Measurements from ENCODE around the gene GON4L. TPM values are rescaled to one million over a fixed set of nuclear protein-coding genes. Genes with fewer than 3 reads are reported as not detected.

GON4L gene
- polyA plus RNA-seq, 1 of the 3 experiments (the other 2 are of a cell fraction): 16.5 TPM

- TF ChIP-seq YY1 (IDR thresholded peaks at IDR 0.05; ENCODE audit: low read depth) (no peak), SIN3A (IDR thresholded peaks at IDR 0.05; ENCODE audit: borderline replicate concordance, low read depth, low read length) (no peak), FOXM1 (IDR thresholded peaks at IDR 0.05; ENCODE audit: low read depth) (no peak), GABPA (IDR thresholded peaks at IDR 0.05; ENCODE audit: low read depth) (no peak), JUND (IDR thresholded peaks at IDR 0.05) (no peak)
- TF ChIP-seq, protein P1, sequence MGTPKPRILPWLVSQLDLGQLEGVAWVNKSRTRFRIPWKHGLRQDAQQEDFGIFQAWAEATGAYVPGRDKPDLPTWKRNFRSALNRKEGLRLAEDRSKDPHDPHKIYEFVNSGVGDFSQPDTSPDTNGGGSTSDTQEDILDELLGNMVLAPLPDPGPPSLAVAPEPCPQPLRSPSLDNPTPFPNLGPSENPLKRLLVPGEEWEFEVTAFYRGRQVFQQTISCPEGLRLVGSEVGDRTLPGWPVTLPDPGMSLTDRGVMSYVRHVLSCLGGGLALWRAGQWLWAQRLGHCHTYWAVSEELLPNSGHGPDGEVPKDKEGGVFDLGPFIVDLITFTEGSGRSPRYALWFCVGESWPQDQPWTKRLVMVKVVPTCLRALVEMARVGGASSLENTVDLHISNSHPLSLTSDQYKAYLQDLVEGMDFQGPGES (IDR thresholded peaks at IDR 0.05; ENCODE audit: low read depth, low read length): no peak
These were observed 12.1 kb downstream of the GON4L start (continued) for GRCh38 chr1:155844860-155845421.

DNA sequence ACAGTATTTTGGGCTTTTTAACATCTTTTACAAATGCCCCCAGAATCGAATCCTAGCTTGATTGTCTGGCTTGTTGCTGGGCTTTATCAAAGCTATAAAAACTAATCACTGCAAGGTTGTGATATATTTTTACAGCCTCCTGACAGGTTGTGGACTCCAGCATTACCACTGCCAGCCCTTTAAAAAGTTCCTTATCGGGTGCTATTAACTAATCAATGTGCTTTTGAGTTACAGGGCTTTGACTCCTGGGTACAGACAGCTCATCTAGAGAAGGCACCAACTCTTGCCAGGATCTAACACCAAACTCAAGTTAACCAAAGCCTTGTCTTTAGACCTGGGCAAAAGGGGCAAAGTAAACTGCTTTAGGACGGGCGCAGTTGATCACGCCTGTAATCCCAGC is 16.6 kb downstream of the GON4L start:
- Histone ChIP-seq H3K27ac (ENCODE audit: low read depth in 2 of 2, low read length in 1 of 2) (no peak overlapping the region), H3K9me2 (no peaks in the 10 kb centered on the region), H3F3A (replicated peaks; ENCODE audit: insufficient read depth) (peaks cover 5% of the 10 kb centered on the region), H3K9ac (no peak overlapping the region), H4K20me1 (ENCODE audit: insufficient read depth) (peaks cover 9% of the 10 kb centered on the region), H3K9me3 (no peaks in the 10 kb centered on the region), H3K4me3 (ENCODE audit: low read depth in 2 of 2, low read length in 1 of 2) (no peak overlapping the region), H2AFZ (ENCODE audit: low read depth) (no peak overlapping the region), H3K79me2 (ENCODE audit: insufficient read depth) (peaks cover 97% of the 10 kb centered on the region), H3K4me1 (ENCODE audit: control insufficient read depth in 1 of 2, insufficient read depth in 2 of 2, low read depth in 1 of 2, low read length in 1 of 2) (no peaks in the 10 kb centered on the region; a peak in 1 of 4 replicates), H3K36me3 (replicated peaks in 1 of 2; ENCODE audit: control insufficient read depth in 1 of 2, insufficient read depth in 2 of 2, low read length in 1 of 2) (peaks cover 31 to 41% of the 10 kb centered on the region in 2 experiments), H3K4me2 (no peak overlapping the region), H3K27me3 (ENCODE audit: insufficient read depth) (no peaks in the 10 kb centered on the region)
- POLR2A ChIA-PET: no interaction called here
- TF ChIP-seq JUND (IDR thresholded peaks at IDR 0.05) (no peak), FOXM1 (IDR thresholded peaks at IDR 0.05; ENCODE audit: low read depth) (no peak), YY1 (IDR thresholded peaks at IDR 0.05; ENCODE audit: low read depth) (no peak), EZH2phosphoT487 (IDR thresholded peaks at IDR 0.05; ENCODE audit: borderline replicate concordance, low read depth) (no peak), NFIC (IDR thresholded peaks at IDR 0.05; ENCODE audit: borderline replicate concordance) (no peak), PBX3 (IDR thresholded peaks at IDR 0.05) (no peak), TEAD4 (IDR thresholded peaks at IDR 0.05; ENCODE audit: borderline replicate concordance, insufficient read depth) (no peak), NRF1 (IDR thresholded peaks at IDR 0.05; ENCODE audit: low read depth, low read length) (no peak), MXI1 (IDR thresholded peaks at IDR 0.05; ENCODE audit: low read depth, low read length) (no peak), GABPA (IDR thresholded peaks at IDR 0.05; ENCODE audit: low read depth) (no peak), FOSL2 (IDR thresholded peaks at IDR 0.05; ENCODE audit: borderline replicate concordance, low read depth) (no peak), RFX5 (IDR thresholded peaks at IDR 0.05; ENCODE audit: low read length) (no peak)
- CTCF ChIA-PET: interaction anchor here (1.2 kb wide), 1 partner anchor 63 kb away, joined by 3 read pairs; no protein-coding TSS in a partner anchor
- WGBS (ENCODE audit: low lambda C conversion rate): 82% methylated on average over 5 of the region's 5 CpGs
- no peak for DNase-seq
